ENCODE results near the gene NR4A1.

GRCh38 chr12:52013626-52014310, 37.5 kb upstream of the NR4A1 start:
- no peak for TF ChIP-seq CTCF (conservative IDR thresholded peaks at IDR 0.05; ENCODE audit: low read depth, low read length)
- TF ChIP-seq EZH2 (IDR thresholded peaks at IDR 0.05; ENCODE audit: borderline replicate concordance, low read depth, low read length, poor library complexity, severe bottlenecking) = no peak

Measured in A673 (cell line).